ENCODE measurements around the gene INTS7.
A peak's percentile ranks its signal among the peaks of the same experiment; 100 is the strongest.

The INTS7 gene

GRCh38 chr1:212035123-212035834 lies at the start of gene INTS7, which contains the start of gene DTL:
Gene INTS7, minus strand, starts transcription at chr1:212035557. Its CDS starts 120 bp downstream, at chr1:212035437.
Gene DTL, plus strand, starts transcription at chr1:212035748. Its CDS starts 143 bp downstream, at chr1:212035891.
- DNase-seq = peak; percentile 97 to 98

GRCh38 chr1:212082765-212083406 lies 47.5 kb upstream of the INTS7 start:
- no peak for DNase-seq

- DNase-seq = no peak
These were observed 43.5 kb upstream of the INTS7 start for GRCh38 chr1:212078826-212079225.

- DNase-seq = no peak
These were observed 41.7 kb upstream of the INTS7 start for GRCh38 chr1:212077028-212077427.

GRCh38 chr1:212074856-212075255 lies 39.5 kb upstream of the INTS7 start:
- DNase-seq = no peak

GRCh38 chr1:212074313-212074712 lies 39.0 kb upstream of the INTS7 start:
- no peak for DNase-seq

- DNase-seq = no peak
These were observed 38.1 kb upstream of the INTS7 start for GRCh38 chr1:212073490-212073889.

- no peak for DNase-seq
These were observed 36.7 kb upstream of the INTS7 start for GRCh38 chr1:212072047-212072446.

- DNase-seq = no peak
These were observed 35.5 kb upstream of the INTS7 start for GRCh38 chr1:212070720-212071302.

GRCh38 chr1:212067787-212068186 lies 32.4 kb upstream of the INTS7 start:
- no peak for DNase-seq

- DNase-seq = no peak
These were observed 27.6 kb upstream of the INTS7 start for GRCh38 chr1:212062832-212063438.

- no peak for DNase-seq
These were observed 25.5 kb upstream of the INTS7 start for GRCh38 chr1:212060632-212061472.

GRCh38 chr1:212055333-212055732 lies 20.0 kb upstream of the INTS7 start:
- no peak for DNase-seq

- DNase-seq = no peak
These were observed 18.6 kb upstream of the INTS7 start for GRCh38 chr1:212053993-212054392.

GRCh38 chr1:212045981-212046380 lies 10.6 kb upstream of the INTS7 start:
- no peak for DNase-seq

- DNase-seq = no peak
These were observed 9.5 kb upstream of the INTS7 start for GRCh38 chr1:212044851-212045250.

- DNase-seq = no peak
These were observed 7.1 kb upstream of the INTS7 start for GRCh38 chr1:212042436-212042835.

GRCh38 chr1:212040629-212041412 lies 5.5 kb upstream of the INTS7 start:
- DNase-seq = no peak

- no peak for DNase-seq
These were observed 4.3 kb upstream of the INTS7 start for GRCh38 chr1:212039622-212040021.

- no peak for DNase-seq
These were observed 2.5 kb upstream of the INTS7 start for GRCh38 chr1:212037900-212038299.

GRCh38 chr1:212035835-212036605 lies 663 bp upstream of the INTS7 start:
- no peak for DNase-seq

All from stimulated activated CD4-positive, alpha-beta T cell treated with anti-CD3 and anti-CD28 coated beads, Interleukin-2, amount 100 ng/mL, for 24 hours (primary cell).